Airway epithelial cell (primary cell): ENCODE results near the gene SHANK3. TPM values are rescaled to one million over a fixed set of nuclear protein-coding genes. Genes with fewer than 3 reads are reported as not detected.

ENCODE experiments used
- total RNA-seq: library from RNA; depleted of rRNA; stranded (reverse); fragments of >200 nt; gene quantifications from 2 replicates; pipeline ENCODE4 v1.2.3, GENCODE V29; 2015

The SHANK3 gene
- total RNA-seq = 1.8 and 3.1 TPM in 2 replicates

GRCh38 chr22:50672471-50673230 is at the start of gene SHANK3:
Gene SHANK3 (plus strand): TSS chr22:50672823.

GRCh38 chr22:50627642-50628542 is 44.7 kb upstream of the SHANK3 start, which contains the start of gene ARSA:
Gene ARSA (minus strand): TSS chr22:50628152. CDS start chr22:50627779, 373 bp downstream.

Other genes with a start within 250 kb of the SHANK3 start
- 62.7 and 82.7 TPM in 2 replicates for gene SBF1, start 197.8 kb upstream of the SHANK3 start, total RNA-seq
- gene ADM2, start 191.3 kb upstream of the SHANK3 start, total RNA-seq = 1.4 and 1.6 TPM in 2 replicates
- not detected in 2 replicates for gene MIOX, start 186.0 kb upstream of the SHANK3 start, total RNA-seq
- gene LMF2, start 165.1 kb upstream of the SHANK3 start, total RNA-seq = 46.5 and 55.9 TPM in 2 replicates
- 38.6 and 55.7 TPM in 2 replicates for gene NCAPH2, start 164.6 kb upstream of the SHANK3 start, total RNA-seq
- 1.8 TPM in 1 of 2 replicates, not detected in the other for gene SCO2, start 147.2 kb upstream of the SHANK3 start, total RNA-seq
- gene TYMP, start 142.8 kb upstream of the SHANK3 start, total RNA-seq = 41.4 and 51.3 TPM in 2 replicates
- gene KLHDC7B, start 126.9 kb upstream of the SHANK3 start, total RNA-seq = not detected in 2 replicates
- gene SYCE3, start 109.9 kb upstream of the SHANK3 start, total RNA-seq = 1.1 TPM in 1 of 2 replicates, not detected in the other
- gene CPT1B, start 94.4 kb upstream of the SHANK3 start, total RNA-seq = 1.1 and 1.5 TPM in 2 replicates
- 27.2 and 42.6 TPM in 2 replicates for gene CHKB, start 90.0 kb upstream of the SHANK3 start, total RNA-seq
- 0.35 and 0.65 TPM in 2 replicates for gene MAPK8IP2, start 72.0 kb upstream of the SHANK3 start, total RNA-seq
- 39.0 and 44.2 TPM in 2 replicates for gene ARSA, start 44.7 kb upstream of the SHANK3 start, total RNA-seq
- gene ACR, start 65.4 kb downstream of the SHANK3 start, total RNA-seq = not detected in 2 replicates
- gene RABL2B, start 110.8 kb downstream of the SHANK3 start, total RNA-seq = 7.3 and 12.6 TPM in 2 replicates